GM18526 (cell line): Measurements from ENCODE around the gene C1QA.

Experiments used
- POLR2A ChIP-seq: IDR thresholded peaks from 3 replicates; pipeline ENCODE4 v1.6.1; 2011; ENCODE audit not compliant: insufficient read length; ENCODE audit errors: extremely low read depth

Gene C1QA

DNA sequence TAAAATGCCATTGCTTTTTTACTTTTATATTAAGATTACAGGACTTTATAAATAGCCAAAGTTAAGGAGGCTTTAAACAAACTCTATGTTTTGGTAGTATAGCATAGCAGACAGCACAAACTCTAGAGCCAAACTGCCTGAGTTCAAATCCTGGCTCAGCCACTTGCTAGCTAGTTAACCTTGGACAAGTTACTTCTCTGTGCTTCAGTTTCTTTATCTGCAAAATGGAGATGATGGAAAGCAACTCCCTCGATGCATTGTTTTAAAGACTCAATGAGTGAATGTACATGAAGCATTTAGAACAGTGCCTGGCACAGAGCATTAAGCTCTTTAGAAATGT lies 38.0 kb downstream of the C1QA start:
- TF ChIP-seq POLR2A = no peak

GRCh38 chr1:22676916-22677583 lies 40.6 kb downstream of the C1QA start:
- TF ChIP-seq POLR2A = no peak

- TF ChIP-seq POLR2A = no peak
Observed at GRCh38 chr1:22677931-22678896, 41.8 kb downstream of the C1QA start.

DNA sequence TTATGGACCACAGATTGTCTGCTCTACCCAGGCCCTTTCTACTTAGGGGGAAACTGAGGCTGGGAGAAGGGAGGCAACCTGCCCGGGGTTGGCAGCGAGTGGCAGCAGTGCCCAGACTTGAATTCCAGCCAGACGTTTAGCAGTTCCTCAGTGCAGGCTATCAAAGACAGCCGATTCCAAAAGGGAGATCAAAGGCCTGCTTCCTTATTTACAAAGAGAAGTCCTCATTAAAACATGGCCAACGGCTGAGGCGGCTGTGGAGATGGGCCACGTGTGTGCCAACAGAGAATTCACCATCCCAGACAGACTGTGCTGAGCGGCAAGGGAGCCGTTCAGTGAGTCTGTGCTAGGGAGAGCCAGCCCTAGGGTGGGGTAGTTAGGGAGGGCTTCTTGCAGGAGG lies 44.3 kb downstream of the C1QA start:
- TF ChIP-seq POLR2A = no peak

DNA sequence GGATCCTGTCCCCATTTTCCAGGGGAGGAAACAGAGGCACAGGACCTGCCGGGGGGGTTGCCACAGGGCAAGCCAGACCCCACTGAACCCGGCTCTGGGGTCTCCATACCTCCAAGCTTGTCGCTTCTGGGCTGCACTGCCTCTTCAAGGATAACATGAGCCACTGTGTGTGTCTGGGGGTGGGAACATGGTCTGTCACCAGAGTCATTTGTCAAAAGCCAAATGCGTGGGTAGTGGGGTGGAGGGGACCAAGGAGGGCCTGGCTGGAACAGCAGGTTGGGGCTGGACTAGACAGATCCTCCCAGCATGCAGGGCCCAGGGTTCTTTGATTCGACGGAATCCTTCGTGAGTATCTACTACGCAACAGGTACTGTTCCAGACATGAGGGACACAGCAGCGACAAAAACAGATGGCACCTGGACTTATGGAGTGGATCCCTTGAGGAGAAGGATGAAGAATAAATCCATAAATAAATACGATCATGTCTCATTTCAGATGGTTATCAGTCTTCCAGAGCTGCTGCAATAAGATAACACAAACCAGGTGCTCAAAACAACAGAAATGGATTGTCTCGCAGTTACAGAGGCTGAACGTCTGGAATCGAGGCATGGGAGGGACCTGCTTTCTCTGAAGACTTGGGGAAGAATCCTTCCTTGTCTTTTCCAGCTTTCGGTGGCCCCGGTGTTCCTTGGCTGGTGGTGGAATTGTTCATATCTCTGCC lies 45.3 kb downstream of the C1QA start:
- TF ChIP-seq POLR2A = no peak

DNA sequence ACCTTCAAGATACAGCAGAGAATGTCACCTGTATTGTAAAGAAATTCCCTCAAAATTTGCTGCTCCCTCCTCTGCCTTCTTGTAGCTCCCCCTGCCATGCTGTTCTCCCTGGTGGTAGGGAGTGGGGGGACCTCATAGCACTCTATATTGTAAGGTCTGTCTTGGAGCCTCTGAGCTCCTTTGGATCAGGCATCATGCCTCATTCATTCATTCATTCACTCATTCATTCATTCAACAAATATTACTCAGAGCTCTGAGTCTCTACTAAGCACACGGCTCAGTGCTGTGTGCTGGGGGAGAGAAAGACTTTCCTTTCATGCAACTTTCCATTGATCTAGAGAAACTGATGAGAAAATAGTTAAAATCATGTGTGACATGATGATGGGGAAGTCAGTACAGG lies 47.1 kb downstream of the C1QA start:
- TF ChIP-seq POLR2A = no peak

- no peak for TF ChIP-seq POLR2A
Observed at GRCh38 chr1:22685591-22686059, 49.2 kb downstream of the C1QA start.

DNA sequence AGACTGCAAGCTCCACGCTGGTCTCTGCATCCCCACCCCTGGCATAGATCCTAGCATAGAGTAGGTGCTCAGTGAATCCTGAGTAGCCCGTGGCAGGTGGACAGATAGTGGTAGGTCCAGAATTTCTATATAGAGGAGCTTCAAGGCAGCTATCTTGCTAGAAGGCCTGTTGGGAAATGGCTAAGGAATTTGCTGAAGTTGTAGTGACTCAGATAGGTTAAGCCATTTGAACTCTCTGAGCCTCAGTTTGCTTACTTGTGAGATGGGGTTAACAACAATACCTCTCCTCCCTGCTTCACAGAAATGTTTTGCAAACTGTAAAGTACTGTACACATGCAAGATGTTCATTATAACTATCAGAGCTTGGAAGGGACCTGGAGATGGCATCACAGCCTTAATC lies 50.8 kb downstream of the C1QA start:
- TF ChIP-seq POLR2A = no peak

DNA sequence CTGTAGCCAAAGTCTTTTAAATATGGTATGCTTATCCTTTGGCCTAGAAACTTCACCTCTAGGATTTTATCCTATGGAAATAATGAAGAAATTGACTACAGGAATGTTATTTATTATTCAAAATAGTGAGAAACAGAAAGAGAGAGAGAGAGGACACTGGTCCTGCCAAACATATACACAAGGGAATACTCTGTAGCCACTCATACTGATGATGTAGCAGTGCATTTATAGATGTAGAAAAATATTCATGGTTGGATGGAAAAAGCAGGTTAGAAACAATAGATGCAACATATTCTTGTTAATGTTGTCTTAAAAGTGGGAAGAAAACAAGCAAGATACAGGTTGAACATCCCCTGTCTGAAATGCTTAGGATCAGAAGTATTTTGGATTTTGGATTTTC lies 52.0 kb downstream of the C1QA start:
- TF ChIP-seq POLR2A = no peak
